ENCODE data around the gene KDM1B. TPM values are rescaled to one million over a fixed set of nuclear protein-coding genes. Genes with fewer than 3 reads are reported as not detected.

Gene KDM1B
- total RNA-seq, 1 donor from 2014 or later, result 16.9 TPM

DNA sequence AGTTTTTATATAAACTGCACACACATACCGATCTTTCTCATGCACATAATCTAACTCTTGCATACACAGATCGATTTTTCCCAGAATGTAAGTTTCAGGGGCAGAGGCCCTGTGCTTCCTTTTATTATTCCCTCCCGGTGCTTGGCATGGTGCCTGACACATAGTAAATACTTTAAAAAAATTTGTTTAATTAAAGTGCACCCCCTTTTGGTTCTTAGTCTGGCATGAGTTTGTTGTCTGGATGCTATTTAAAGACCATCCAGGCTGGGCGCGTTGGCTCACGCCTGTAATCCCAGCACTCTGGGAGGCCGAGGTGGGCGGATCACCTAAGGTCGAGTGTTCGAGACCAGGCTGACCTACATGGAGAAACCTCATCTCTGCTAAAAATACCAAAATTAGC lies 114.5 kb downstream of the KDM1B start:
- Mint-ChIP-seq H3K9me3 (no peaks in the 10 kb centered on the region), H3K4me1 (peaks cover 9% of the 10 kb centered on the region), H3K4me3 (no peak overlapping the region), H3K27ac (no peak overlapping the region), H3K36me3 (no peaks in the 10 kb centered on the region), H3K27me3 (ENCODE audit: insufficient read depth, low read depth) (peaks cover 4% of the 10 kb centered on the region)
- Histone ChIP-seq H3K9me3 (ENCODE audit: low read depth) (no peaks in the 10 kb centered on the region), H3K79me2 (ENCODE audit: low read depth) (peaks cover 9% of the 10 kb centered on the region), H3F3A (ENCODE audit: low read depth) (peaks cover 5% of the 10 kb centered on the region), H3K4me1 (no peaks in the 10 kb centered on the region), H3K4me2 (no peak overlapping the region), H4K20me1 (ENCODE audit: low read depth) (no peaks in the 10 kb centered on the region), H3K27ac (no peak overlapping the region), H3K27me3 (no peaks in the 10 kb centered on the region), H2AFZ (replicated peaks) (no peak overlapping the region), H3K9ac (no peak overlapping the region), H3K36me3 (no peaks in the 10 kb centered on the region), H3K4me3 (no peak overlapping the region)
- no peak for DNase-seq (ENCODE audit: low spot score)
- TF ChIP-seq, protein P1, sequence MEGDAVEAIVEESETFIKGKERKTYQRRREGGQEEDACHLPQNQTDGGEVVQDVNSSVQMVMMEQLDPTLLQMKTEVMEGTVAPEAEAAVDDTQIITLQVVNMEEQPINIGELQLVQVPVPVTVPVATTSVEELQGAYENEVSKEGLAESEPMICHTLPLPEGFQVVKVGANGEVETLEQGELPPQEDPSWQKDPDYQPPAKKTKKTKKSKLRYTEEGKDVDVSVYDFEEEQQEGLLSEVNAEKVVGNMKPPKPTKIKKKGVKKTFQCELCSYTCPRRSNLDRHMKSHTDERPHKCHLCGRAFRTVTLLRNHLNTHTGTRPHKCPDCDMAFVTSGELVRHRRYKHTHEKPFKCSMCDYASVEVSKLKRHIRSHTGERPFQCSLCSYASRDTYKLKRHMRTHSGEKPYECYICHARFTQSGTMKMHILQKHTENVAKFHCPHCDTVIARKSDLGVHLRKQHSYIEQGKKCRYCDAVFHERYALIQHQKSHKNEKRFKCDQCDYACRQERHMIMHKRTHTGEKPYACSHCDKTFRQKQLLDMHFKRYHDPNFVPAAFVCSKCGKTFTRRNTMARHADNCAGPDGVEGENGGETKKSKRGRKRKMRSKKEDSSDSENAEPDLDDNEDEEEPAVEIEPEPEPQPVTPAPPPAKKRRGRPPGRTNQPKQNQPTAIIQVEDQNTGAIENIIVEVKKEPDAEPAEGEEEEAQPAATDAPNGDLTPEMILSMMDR (IDR thresholded peaks at IDR 0.05), result no peak
- TF ChIP-seq EZH2 (IDR thresholded peaks at IDR 0.05) (no peak), EZH2phosphoT487 (IDR thresholded peaks at IDR 0.05) (no peak)

DNA sequence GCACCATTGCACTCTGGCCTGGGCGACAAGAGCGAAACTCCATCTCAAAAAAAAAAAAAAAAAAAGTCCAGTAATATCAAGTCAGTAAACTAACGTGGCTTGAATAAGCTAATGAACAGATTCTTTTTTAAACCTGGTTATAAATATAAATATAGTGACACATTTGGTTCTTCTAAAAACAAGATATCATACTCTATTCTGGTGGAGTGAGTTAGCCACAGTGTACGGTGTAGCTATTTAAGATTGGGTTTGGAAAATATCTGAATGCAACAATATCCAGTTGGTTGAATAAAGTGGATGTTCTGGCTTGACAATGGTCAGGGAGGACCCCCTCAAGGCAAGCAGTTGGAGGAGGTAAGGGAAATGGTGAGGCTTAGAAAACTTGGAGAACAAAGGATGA lies 115.0 kb downstream of the KDM1B start:
- Histone ChIP-seq H4K20me1 (ENCODE audit: low read depth) (no peaks in the 10 kb centered on the region), H3K4me3 (no peak overlapping the region), H3K9me3 (ENCODE audit: low read depth) (no peaks in the 10 kb centered on the region), H3K79me2 (ENCODE audit: low read depth) (peaks cover 4% of the 10 kb centered on the region), H2AFZ (replicated peaks) (no peak overlapping the region), H3K4me1 (no peaks in the 10 kb centered on the region), H3F3A (ENCODE audit: low read depth) (no peaks in the 10 kb centered on the region), H3K4me2 (no peak overlapping the region), H3K27ac (no peak overlapping the region), H3K9ac (no peak overlapping the region), H3K27me3 (peaks cover 5% of the 10 kb centered on the region), H3K36me3 (no peaks in the 10 kb centered on the region)
- H3K27me3 Mint-ChIP-seq (ENCODE audit: insufficient read depth, low read depth), result peaks cover 7% of the 10 kb centered on the region
- H3K36me3 Mint-ChIP-seq, result no peaks in the 10 kb centered on the region
- TF ChIP-seq EZH2phosphoT487 (IDR thresholded peaks at IDR 0.05) (no peak), EZH2 (IDR thresholded peaks at IDR 0.05) (no peak)
- TF ChIP-seq, protein P1 (IDR thresholded peaks at IDR 0.05), result no peak
- no peaks in the 10 kb centered on the region for H3K9me3 Mint-ChIP-seq
- no peak overlapping the region for H3K4me3 Mint-ChIP-seq
- no peak for DNase-seq (ENCODE audit: low spot score)
- H3K27ac Mint-ChIP-seq, result peak overlapping the region; percentile 38
- peaks cover 4% of the 10 kb centered on the region for H3K4me1 Mint-ChIP-seq

Small RNA genes within 50 kb of the gene (small RNA-seq; reads per million reads assigned to genes)
- not detected for gene RF00019

Other genes with a start within 250 kb of the KDM1B start
- 26.0 and 29.0 TPM in 2 replicates for gene KIF13A, start 167.8 kb upstream of the KDM1B start, total RNA-seq (ENCODE audit: low replicate concordance)
- not detected in 2 replicates for gene NHLRC1, start 32.7 kb upstream of the KDM1B start, total RNA-seq (ENCODE audit: low replicate concordance)
- 15.0 and 22.1 TPM in 2 replicates for gene TPMT, start 345 bp upstream of the KDM1B start, total RNA-seq (ENCODE audit: low replicate concordance)
- gene DEK, start 109.1 kb downstream of the KDM1B start, total RNA-seq (ENCODE audit: low replicate concordance), result 334 and 501 TPM in 2 replicates
- 0.15 and 0.75 TPM in 2 replicates for gene RNF144B, start 231.9 kb downstream of the KDM1B start, total RNA-seq (ENCODE audit: low replicate concordance)

Data from neural progenitor cell (in vitro differentiated cells).